Kidney (tissue), 14 donors: Measurements from ENCODE around the gene RRAD. TPM values are rescaled to one million over a fixed set of nuclear protein-coding genes. Genes with fewer than 3 reads are reported as not detected.
A peak's percentile ranks its signal among the peaks of the same experiment; 100 is the strongest.

ENCODE experiments used
- DNase-seq, 5 donors: peaks; one replicate each; pipeline ENCODE4 v3.0.0-alpha.2; 2013 to 2020
- FAIRE-seq: peaks from 2 replicates; lab custom pipeline; 2012; peaks lifted over from hg19 to GRCh38; lab: Jason Lieb, UNC
- H3K27ac ChIP-seq, 2 donors: one replicate each; pipeline ENCODE4 v1.7.0; 2013; ENCODE audit warnings: low read depth in 2 of 2, low read length in 2 of 2, inconsistent platforms in 1 of 2
- H3K27me3 ChIP-seq: one replicate; pipeline ENCODE4 v1.7.1; 2013; ENCODE audit warnings: low read length, inconsistent platforms; ENCODE audit not compliant: control insufficient read depth, insufficient read depth
- H3K36me3 ChIP-seq, 3 donors: one replicate each; pipeline versions ENCODE4 v1.7.0 to v1.7.1; 2013; ENCODE audit warnings: low read length in 3 of 3, control low read depth in 1 of 3, inconsistent platforms in 1 of 3; ENCODE audit not compliant: insufficient read depth in 3 of 3, control insufficient read depth in 2 of 3
- H3K4me1 ChIP-seq, 3 donors: one replicate each; pipeline versions ENCODE4 v1.7.0 to v1.7.1; 2013; ENCODE audit warnings: low read length in 3 of 3, inconsistent platforms in 1 of 3, low read depth in 1 of 3; ENCODE audit not compliant: control insufficient read depth in 2 of 3, insufficient read depth in 2 of 3
- H3K4me3 ChIP-seq, 3 donors: one replicate each; pipeline versions ENCODE4 v1.7.0 to v1.8.1; 2013; ENCODE audit warnings: low read length in 3 of 3, control low read depth in 1 of 3, inconsistent platforms in 1 of 3
- H3K9ac ChIP-seq, 3 donors: one replicate each; pipeline versions ENCODE4 v1.7.0 to v1.7.1; 2013; ENCODE audit warnings: low read length in 3 of 3, control low read depth in 1 of 3, inconsistent platforms in 1 of 3
- H3K9me3 ChIP-seq, 3 donors: one replicate each; pipeline versions ENCODE4 v1.7.0 to v1.7.1; 2013; ENCODE audit warnings: low read length in 3 of 3, control low read depth in 1 of 3, inconsistent platforms in 1 of 3; ENCODE audit not compliant: control insufficient read depth in 2 of 3, insufficient read depth in 1 of 3
- intact Hi-C: fragments of 100-400 bp; cut with DNase I; formaldehyde crosslinking; loops from one replicate; pipeline ENCODE4 v1.11.1; 2022
- polyA plus RNA-seq: library from polyadenylated mRNA; stranded (reverse); fragments of 350-450 nt; fragmentation: Illumina TruSeq; extraction: RNeasy Lipid Tissue Mini Kit (QIAGEN cat#74804); gene quantifications from one replicate; pipeline ENCODE4 v1.2.3, GENCODE V29; 2014; ENCODE audit warnings: low read depth, low replicate concordance; ENCODE audit not compliant: insufficient read depth
- total RNA-seq: library from RNA; stranded (reverse); fragmentation: NEBNext Ultra II Directional; extraction: Animal tissue kit (Norgen Biotek cat#: 25700); gene quantifications from one replicate; pipeline ENCODE4 v1.2.1, GENCODE V29; 2021
- TF ChIP-seq, protein P1 (sequence below): IDR thresholded peaks from 3 replicates; pipeline ENCODE4 v1.5.1; 2012; ENCODE audit warnings: mild to moderate bottlenecking, moderate library complexity, borderline replicate concordance; ENCODE audit not compliant: insufficient read depth; ENCODE audit errors: extremely low read depth
- donor health status: control.
- donor health status: control.
- donor health status: control.
- donor health status: control.
- donor health status: control.
- donor health status: DM: yes; HTN: yes; CAD: no.
- donor health status: Normal renal cell carcinoma (clear cell type).

Gene RRAD
- total and polyA plus RNA-seq, 2 donors from 2014 or later = 14.3 to 90.9 TPM

DNA sequence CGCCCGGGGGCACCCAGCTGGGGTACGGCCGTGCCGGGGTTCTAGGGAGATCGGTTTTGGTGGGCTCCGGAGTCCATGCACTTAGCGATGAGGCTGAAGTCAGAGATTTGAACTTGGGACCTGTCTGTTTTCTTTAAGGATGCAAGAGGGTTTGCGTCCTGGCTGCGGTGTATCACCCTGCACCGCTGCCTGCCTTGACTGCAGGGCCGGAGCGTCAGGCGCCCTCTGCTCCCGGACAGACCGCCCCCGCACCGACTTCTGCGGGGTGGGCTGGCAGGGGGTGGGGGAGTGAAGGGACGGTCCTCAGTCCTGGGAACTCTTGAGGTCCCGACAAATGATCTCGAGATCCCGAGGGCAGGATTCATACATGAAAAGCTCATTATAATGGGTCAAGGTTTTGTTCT lies 44.3 kb downstream of the RRAD start:
- intact Hi-C loops = no loop called here
- Histone ChIP-seq H3K4me3 (peak overlapping the region; percentile 65 to 84 (median 69)), H3K9me3 (no peaks in the 10 kb centered on the region), H3K27me3 (no peaks in the 10 kb centered on the region), H3K27ac (peak overlapping the region; percentile 84 to 86), H3K9ac (peak overlapping the region; percentile 42 to 87 (median 86)), H3K36me3 (peaks cover 5 to 16% (median 13%) of the 10 kb centered on the region in 3 donors), H3K4me1 (peaks cover 0 to 16% (median 9%) of the 10 kb centered on the region in 3 donors)
- peak in 1 of 5 donors; percentile 43 for DNase-seq
- TF ChIP-seq, protein P1, sequence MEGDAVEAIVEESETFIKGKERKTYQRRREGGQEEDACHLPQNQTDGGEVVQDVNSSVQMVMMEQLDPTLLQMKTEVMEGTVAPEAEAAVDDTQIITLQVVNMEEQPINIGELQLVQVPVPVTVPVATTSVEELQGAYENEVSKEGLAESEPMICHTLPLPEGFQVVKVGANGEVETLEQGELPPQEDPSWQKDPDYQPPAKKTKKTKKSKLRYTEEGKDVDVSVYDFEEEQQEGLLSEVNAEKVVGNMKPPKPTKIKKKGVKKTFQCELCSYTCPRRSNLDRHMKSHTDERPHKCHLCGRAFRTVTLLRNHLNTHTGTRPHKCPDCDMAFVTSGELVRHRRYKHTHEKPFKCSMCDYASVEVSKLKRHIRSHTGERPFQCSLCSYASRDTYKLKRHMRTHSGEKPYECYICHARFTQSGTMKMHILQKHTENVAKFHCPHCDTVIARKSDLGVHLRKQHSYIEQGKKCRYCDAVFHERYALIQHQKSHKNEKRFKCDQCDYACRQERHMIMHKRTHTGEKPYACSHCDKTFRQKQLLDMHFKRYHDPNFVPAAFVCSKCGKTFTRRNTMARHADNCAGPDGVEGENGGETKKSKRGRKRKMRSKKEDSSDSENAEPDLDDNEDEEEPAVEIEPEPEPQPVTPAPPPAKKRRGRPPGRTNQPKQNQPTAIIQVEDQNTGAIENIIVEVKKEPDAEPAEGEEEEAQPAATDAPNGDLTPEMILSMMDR = no peak
- no peak for FAIRE-seq

DNA sequence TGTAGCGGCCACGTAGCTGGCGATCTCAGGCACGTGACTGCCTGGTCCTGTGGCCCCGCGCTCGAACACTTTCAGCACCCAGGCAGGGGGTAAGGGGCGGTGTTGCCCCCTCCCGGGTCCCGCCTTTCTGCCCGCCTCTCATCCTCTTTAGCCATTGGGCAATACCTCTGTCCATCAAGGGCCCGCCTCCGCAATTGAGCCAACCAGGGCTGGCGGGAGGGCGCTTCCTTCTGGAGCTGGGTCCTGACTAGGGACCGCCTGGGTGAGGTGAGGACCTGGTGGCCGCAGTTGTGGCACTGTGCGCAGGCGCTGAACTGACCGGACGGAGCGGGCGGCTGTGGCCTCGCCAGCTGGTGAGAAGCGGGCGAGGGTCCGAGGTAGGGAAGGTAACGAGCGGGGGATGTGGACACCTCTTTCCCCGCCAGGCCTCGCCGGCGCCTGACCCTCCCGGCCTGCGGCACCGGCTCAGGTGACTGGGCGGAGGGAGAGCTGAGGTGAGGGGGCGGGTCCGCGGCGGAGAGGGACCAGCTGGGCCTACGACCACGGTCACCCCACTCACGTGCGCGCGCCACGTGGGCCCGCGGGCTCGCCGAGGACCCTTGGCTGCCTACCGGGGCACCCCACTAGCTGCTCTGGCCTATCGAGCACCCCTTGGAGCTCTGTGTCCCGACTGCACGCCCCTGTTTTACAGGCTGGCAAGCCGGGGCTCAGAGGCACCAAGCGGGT lies 44.9 kb downstream of the RRAD start, which contains the start of gene PDP2:
TSS of gene PDP2 (plus strand) at position 228 of the 726 bp plus-strand sequence. CDS start 3,770 bp downstream, outside the sequence.
- H3K9ac ChIP-seq = peak within 1 kb of the TSS; percentile 47 to 87 (median 86)
- H3K36me3 ChIP-seq = peaks cover 5 to 14% (median 10%) of the 10 kb centered on the region in 3 donors
- peak within 1 kb of the TSS; percentile 84 to 86 for H3K27ac ChIP-seq
- peak within 1 kb of the TSS; percentile 65 to 84 (median 69) for H3K4me3 ChIP-seq
- FAIRE-seq (no peak), DNase-seq (peak; percentile 95 to 98 (median 97))
- TF ChIP-seq, protein P1 = no peak
- no peaks in the 10 kb centered on the region for H3K9me3 ChIP-seq
- no peaks in the 10 kb centered on the region for H3K27me3 ChIP-seq
- peaks cover 0 to 14% (median 7%) of the 10 kb centered on the region in 3 donors for H3K4me1 ChIP-seq
- intact Hi-C loops = no loop called here

DNA sequence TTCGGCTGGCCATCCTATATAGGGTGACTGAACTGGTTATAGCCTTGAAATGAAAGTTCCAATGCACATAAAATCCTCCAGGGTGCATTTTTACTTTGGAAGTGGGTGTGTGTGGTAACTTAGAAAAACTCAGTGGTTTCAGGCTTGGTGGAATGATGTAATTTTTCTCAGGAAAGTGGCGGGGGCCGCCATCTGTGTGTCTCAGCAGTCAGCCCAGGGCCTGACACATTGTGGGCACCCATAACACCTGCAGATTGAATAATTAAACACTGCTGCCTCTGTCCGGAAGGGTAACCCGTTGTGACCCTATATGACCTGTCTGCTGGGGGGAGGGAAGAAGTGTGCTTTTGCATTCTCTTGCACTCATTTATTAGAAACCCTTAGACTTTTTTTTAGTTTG lies 47.3 kb downstream of the RRAD start:
- FAIRE-seq (no peak), DNase-seq (peak in 1 of 5 donors; percentile 39)
- intact Hi-C loops = no loop called here
- Histone ChIP-seq H3K9ac (no peak overlapping the region), H3K36me3 (no peaks in the 10 kb centered on the region), H3K9me3 (no peaks in the 10 kb centered on the region), H3K27ac (peak overlapping the region in 1 of 2 donors; percentile 23), H3K4me3 (no peak overlapping the region), H3K27me3 (no peaks in the 10 kb centered on the region), H3K4me1 (peaks cover 0 to 12% (median 11%) of the 10 kb centered on the region in 3 donors)
- TF ChIP-seq, protein P1 = no peak
